Measurements from ENCODE around the gene BBS10. TPM values are rescaled to one million over a fixed set of nuclear protein-coding genes. Genes with fewer than 3 reads are reported as not detected.

The BBS10 gene
- total RNA-seq, 4 donors from 2014 or later, result 10.4 to 21.6 (median 17.9) TPM

- TF ChIP-seq POLR2AphosphoS5 (IDR thresholded peaks at IDR 0.05), result no peak
- no peak for TF ChIP-seq POLR2A (IDR thresholded peaks at IDR 0.05; ENCODE audit: low read depth)
- TF ChIP-seq EP300 (IDR thresholded peaks at IDR 0.05), result no peak
- TF ChIP-seq CTCF (IDR thresholded peaks at IDR 0.05), result no peak
- no peak overlapping the region for H3K4me3 ChIP-seq
- 43% methylated on average over 3 of the region's 3 CpGs for WGBS
Measured at GRCh38 chr12:76308866-76309265, 39.3 kb downstream of the BBS10 start.

GRCh38 chr12:76307083-76307482 lies 41.1 kb downstream of the BBS10 start:
- no peak for DNase-seq (ENCODE audit: extremely low spot score)
- no peaks in the 10 kb centered on the region for H3K36me3 ChIP-seq
- 88% methylated on average over 1 of the region's 1 CpG for WGBS
- H3K4me3 ChIP-seq, result no peak overlapping the region
- H3K9me3 ChIP-seq, result no peaks in the 10 kb centered on the region
- TF ChIP-seq EP300 (IDR thresholded peaks at IDR 0.05) (no peak), POLR2A (IDR thresholded peaks at IDR 0.05; ENCODE audit: low read depth) (no peak), CTCF (IDR thresholded peaks at IDR 0.05) (no peak), POLR2AphosphoS5 (IDR thresholded peaks at IDR 0.05) (no peak)
- no peak overlapping the region for H3K27ac ChIP-seq (replicated peaks in 1 of 4)
- intact Hi-C loops (cut with DNase I), result no loop called here
- H3K27me3 ChIP-seq, result no peaks in the 10 kb centered on the region
- H3K4me1 ChIP-seq, result peaks cover 0 to under 1% (median 0%) of the 10 kb centered on the region in 4 donors

More at GRCh38 chr12:76308866-76309265, 39.3 kb downstream of the BBS10 start:
- peaks cover 0 to 4% (median 0%) of the 10 kb centered on the region in 4 donors for H3K4me1 ChIP-seq
- no peaks in the 10 kb centered on the region for H3K36me3 ChIP-seq
- DNase-seq (ENCODE audit: extremely low spot score), result no peak
- no peaks in the 10 kb centered on the region for H3K9me3 ChIP-seq
- intact Hi-C loops (cut with DNase I), result no loop called here
- H3K27ac ChIP-seq (replicated peaks in 1 of 4), result no peak overlapping the region
- H3K27me3 ChIP-seq, result no peaks in the 10 kb centered on the region

- Histone ChIP-seq H3K4me3 (no peak overlapping the region), H3K36me3 (no peaks in the 10 kb centered on the region), H3K27ac (replicated peaks in 1 of 4) (no peak overlapping the region), H3K9me3 (no peaks in the 10 kb centered on the region), H3K4me1 (no peaks in the 10 kb centered on the region), H3K27me3 (no peaks in the 10 kb centered on the region)
- intact Hi-C loops (cut with DNase I), result no loop called here
- DNase-seq (ENCODE audit: extremely low spot score), result no peak
- 90% methylated on average over 6 of the region's 6 CpGs for WGBS
- no peak for TF ChIP-seq EP300 (IDR thresholded peaks at IDR 0.05)
- TF ChIP-seq POLR2A (IDR thresholded peaks at IDR 0.05; ENCODE audit: low read depth), result no peak
- TF ChIP-seq POLR2AphosphoS5 (IDR thresholded peaks at IDR 0.05), result no peak
- TF ChIP-seq CTCF (IDR thresholded peaks at IDR 0.05), result no peak
Measured at GRCh38 chr12:76303989-76304460, 44.2 kb downstream of the BBS10 start.

- Histone ChIP-seq H3K27me3 (no peaks in the 10 kb centered on the region), H3K9me3 (no peaks in the 10 kb centered on the region), H3K4me1 (no peaks in the 10 kb centered on the region), H3K27ac (replicated peaks in 1 of 4) (no peak overlapping the region), H3K4me3 (no peak overlapping the region), H3K36me3 (no peaks in the 10 kb centered on the region)
- WGBS, result 92% methylated on average over 2 of the region's 2 CpGs
- intact Hi-C loops (cut with DNase I), result no loop called here
- DNase-seq (ENCODE audit: extremely low spot score), result no peak
- TF ChIP-seq POLR2AphosphoS5 (IDR thresholded peaks at IDR 0.05) (no peak), EP300 (IDR thresholded peaks at IDR 0.05) (no peak), CTCF (IDR thresholded peaks at IDR 0.05) (no peak), POLR2A (IDR thresholded peaks at IDR 0.05; ENCODE audit: low read depth) (no peak)
Measured at GRCh38 chr12:76303365-76303764, 44.9 kb downstream of the BBS10 start.

- DNase-seq (ENCODE audit: extremely low spot score), result no peak
- no peak overlapping the region for H3K27ac ChIP-seq (replicated peaks in 1 of 4)
- no peaks in the 10 kb centered on the region for H3K36me3 ChIP-seq
- no peaks in the 10 kb centered on the region for H3K9me3 ChIP-seq
- WGBS, result 86% methylated on average over 6 of the region's 6 CpGs
- H3K4me3 ChIP-seq, result no peak overlapping the region
- H3K4me1 ChIP-seq, result no peaks in the 10 kb centered on the region
- TF ChIP-seq POLR2A (IDR thresholded peaks at IDR 0.05; ENCODE audit: low read depth), result no peak
- TF ChIP-seq EP300 (IDR thresholded peaks at IDR 0.05), result no peak
- no peak for TF ChIP-seq CTCF (IDR thresholded peaks at IDR 0.05)
- no peak for TF ChIP-seq POLR2AphosphoS5 (IDR thresholded peaks at IDR 0.05)
- H3K27me3 ChIP-seq, result no peaks in the 10 kb centered on the region
- intact Hi-C loops (cut with DNase I), result no loop called here
Measured at GRCh38 chr12:76300297-76300665, 47.9 kb downstream of the BBS10 start.

Data from esophagus muscularis mucosa (tissue), 4 donors.